Loucy (cell line): Measurements from ENCODE around the gene WHRN.

Source experiments
- CTCF ChIP-seq: fragments of 200-600 bp; sonication (generic); conservative IDR thresholded peaks from 2 replicates; pipeline ENCODE4 v1.5.1; 2014; ENCODE audit warnings: mild to moderate bottlenecking, antibody characterized with exemption, low read length
- EZH2phosphoT487 ChIP-seq: fragments of 200-600 bp; IDR thresholded peaks from 2 replicates; pipeline ENCODE4 v1.6.1; 2018; ENCODE audit warnings: antibody characterized with exemption, mild to moderate bottlenecking, moderate library complexity, borderline replicate concordance

DNA sequence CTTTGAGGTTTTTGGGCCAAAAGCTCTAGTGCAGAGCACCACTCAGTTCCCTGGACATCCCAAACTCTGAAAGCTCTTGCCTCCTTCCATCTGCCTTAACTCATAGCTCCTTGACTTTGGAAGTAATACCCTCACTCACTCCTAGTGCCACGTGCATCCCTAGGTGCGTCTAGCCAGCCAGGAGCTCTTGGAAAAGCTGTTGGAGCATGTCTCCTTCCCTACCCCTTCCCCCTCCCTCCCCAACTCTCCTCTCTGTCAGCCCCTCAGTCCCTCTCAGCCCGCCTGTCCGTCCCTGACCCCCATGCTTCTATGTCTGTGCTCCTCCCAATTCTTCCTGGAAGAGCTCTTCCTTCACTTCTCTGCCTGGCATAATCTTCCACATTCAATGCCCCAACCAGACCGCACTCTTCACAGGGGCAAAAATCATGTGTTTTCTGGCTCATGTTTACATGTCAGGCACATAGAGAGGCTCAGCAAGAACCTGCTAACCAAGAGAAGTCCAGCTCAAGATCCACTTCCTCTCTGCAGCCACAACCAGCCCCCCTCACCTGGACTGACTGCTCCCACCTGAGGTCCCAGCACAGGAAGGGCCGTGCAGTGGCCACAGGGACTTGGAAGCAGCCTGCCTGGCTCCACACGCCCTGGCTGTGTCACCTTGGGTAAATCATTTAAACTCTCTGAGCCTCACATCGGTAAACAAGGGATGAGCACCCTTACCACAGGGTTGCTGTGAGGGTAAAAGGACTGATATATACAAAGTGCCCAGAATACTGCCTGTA, 58.4 kb downstream of the WHRN start:
- TF ChIP-seq CTCF, result no peak
- no peak for TF ChIP-seq EZH2phosphoT487
